Smooth muscle cell (in vitro differentiated cells): ENCODE data around the gene PHYH. TPM values are rescaled to one million over a fixed set of nuclear protein-coding genes. Genes with fewer than 3 reads are reported as not detected.
"Not testable (repeated sequence)": the region's sequence is repeated elsewhere in the genome, so short reads cannot be mapped to it uniquely, and the experiment has no call there.

Experiments used
- DNase-seq: peaks from one replicate; lab custom pipeline; 2025; ENCODE audit not compliant: unreplicated experiment; lab: John Stamatoyannopoulos, UW
- H2AFZ ChIP-seq: fragments of 200-600 bp; sonication (generic); 2 replicates; pipeline ENCODE4 v1.6.0; 2016; ENCODE audit warnings: antibody characterized with exemption, low read depth, mild to moderate bottlenecking
- H3F3A ChIP-seq: fragments of 200-600 bp; sonication (generic); 2 replicates; pipeline ENCODE4 v1.6.0; 2017; ENCODE audit warnings: antibody characterized with exemption, low read depth
- H3K27ac ChIP-seq: fragments of 200-600 bp; sonication (generic); 2 replicates; pipeline ENCODE4 v1.5.1; 2016; ENCODE audit warnings: low read depth, mild to moderate bottlenecking
- H3K27me3 ChIP-seq: fragments of 200-600 bp; sonication (generic); 2 replicates; pipeline ENCODE4 v1.6.1; 2016; ENCODE audit warnings: low read depth, mild to moderate bottlenecking
- H3K36me3 ChIP-seq: fragments of 200-600 bp; sonication (generic); 2 replicates; pipeline ENCODE4 v1.5.1; 2016; ENCODE audit warnings: low read depth
- H3K4me1 ChIP-seq: fragments of 200-600 bp; sonication (generic); 2 replicates; pipeline ENCODE4 v1.5.1; 2016; ENCODE audit warnings: low read depth
- H3K4me2 ChIP-seq: fragments of 200-600 bp; sonication (generic); 2 replicates; pipeline ENCODE4 v1.6.0; 2016; ENCODE audit warnings: mild to moderate bottlenecking
- H3K4me3 ChIP-seq: fragments of 200-600 bp; sonication (generic); 2 replicates; pipeline ENCODE4 v1.5.1; 2016; ENCODE audit warnings: mild to moderate bottlenecking
- H3K79me2 ChIP-seq: fragments of 200-600 bp; sonication (generic); 2 replicates; pipeline ENCODE4 v1.6.0; 2016; ENCODE audit warnings: low read depth, mild to moderate bottlenecking
- H3K9ac ChIP-seq: fragments of 200-600 bp; sonication (generic); 2 replicates; pipeline ENCODE4 v1.6.0; 2016; ENCODE audit warnings: low read depth
- H3K9me3 ChIP-seq: fragments of 200-600 bp; sonication (generic); replicated peaks from 2 replicates; pipeline ENCODE4 v1.5.1; 2016; ENCODE audit warnings: low read depth
- H4K20me1 ChIP-seq: fragments of 200-600 bp; sonication (generic); 2 replicates; pipeline ENCODE4 v1.6.0; 2016; ENCODE audit warnings: low read depth
- WGBS: methylation state at CpG from one replicate; pipeline ENCODE4 v1.1.7; 2016; ENCODE audit warnings: low lambda C conversion rate; 5-methylcytosine and 5-hydroxymethylcytosine counted together
- polyA plus RNA-seq: library from polyadenylated mRNA; unstranded; fragments of >200 nt; fragmentation: Nextera tagmentation; extraction: Ambion mirVana; gene quantifications from 2 replicates; pipeline ENCODE4 v1.2.1, GENCODE V29; 2016
- total RNA-seq: library from RNA; depleted of rRNA; stranded (reverse); fragments of >200 nt; gene quantifications from 2 replicates; pipeline ENCODE4 v1.2.3, GENCODE V29; 2014
- TF ChIP-seq, protein P1 (sequence below): fragments of 200-600 bp; sonication (generic); IDR thresholded peaks from 2 replicates; pipeline ENCODE4 v1.5.1; 2017; ENCODE audit warnings: borderline replicate concordance, mild to moderate bottlenecking, antibody characterized with exemption; ENCODE audit not compliant: insufficient read depth, poor library complexity, severe bottlenecking

Gene PHYH
- total and polyA plus RNA-seq, 2 experiments from 2014 or later = 14.4 to 27.5 TPM

DNA sequence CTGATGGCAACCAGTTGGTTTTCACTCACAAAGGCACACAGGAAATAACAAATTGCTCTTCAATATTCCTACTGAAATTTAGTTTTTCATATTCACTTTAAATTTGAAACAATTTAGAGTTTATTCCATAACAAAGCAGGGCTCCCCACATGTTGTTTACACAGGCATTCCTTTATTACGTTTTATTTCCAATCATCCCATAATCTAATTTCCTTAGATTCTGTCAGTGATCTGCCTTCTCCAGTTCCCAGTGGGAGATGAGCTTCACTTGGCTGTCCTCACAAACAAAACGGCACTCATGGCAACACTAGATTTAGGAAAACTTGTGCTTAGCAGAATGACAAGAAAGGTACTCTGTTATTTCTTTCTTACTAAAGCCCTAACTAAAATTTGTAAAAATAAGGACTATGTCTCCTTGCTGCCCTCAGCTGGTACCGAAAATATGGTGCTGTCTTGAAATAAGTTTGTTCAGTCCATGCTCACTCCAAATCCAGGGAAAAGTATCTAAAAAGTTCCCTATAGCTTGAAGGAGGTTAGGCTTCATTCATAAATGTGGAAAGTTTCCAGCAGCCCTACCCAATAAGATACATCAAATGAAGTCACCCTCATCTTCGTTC is 23.0 kb downstream of the PHYH start:
- DNase-seq = no peak
- Histone ChIP-seq H4K20me1 (no peaks in the 10 kb centered on the region), H3K4me2 (no peak overlapping the region), H3F3A (no peaks in the 10 kb centered on the region), H3K79me2 (no peaks in the 10 kb centered on the region), H3K9ac (no peak overlapping the region), H3K36me3 (peaks cover 6% of the 10 kb centered on the region), H3K27me3 (no peaks in the 10 kb centered on the region), H3K4me3 (no peak overlapping the region), H3K9me3 (no peaks in the 10 kb centered on the region), H3K27ac (no peak overlapping the region), H2AFZ (no peak overlapping the region), H3K4me1 (no peaks in the 10 kb centered on the region)
- 92% methylated on average over 4 of the region's 4 CpGs for WGBS
- TF ChIP-seq, protein P1, sequence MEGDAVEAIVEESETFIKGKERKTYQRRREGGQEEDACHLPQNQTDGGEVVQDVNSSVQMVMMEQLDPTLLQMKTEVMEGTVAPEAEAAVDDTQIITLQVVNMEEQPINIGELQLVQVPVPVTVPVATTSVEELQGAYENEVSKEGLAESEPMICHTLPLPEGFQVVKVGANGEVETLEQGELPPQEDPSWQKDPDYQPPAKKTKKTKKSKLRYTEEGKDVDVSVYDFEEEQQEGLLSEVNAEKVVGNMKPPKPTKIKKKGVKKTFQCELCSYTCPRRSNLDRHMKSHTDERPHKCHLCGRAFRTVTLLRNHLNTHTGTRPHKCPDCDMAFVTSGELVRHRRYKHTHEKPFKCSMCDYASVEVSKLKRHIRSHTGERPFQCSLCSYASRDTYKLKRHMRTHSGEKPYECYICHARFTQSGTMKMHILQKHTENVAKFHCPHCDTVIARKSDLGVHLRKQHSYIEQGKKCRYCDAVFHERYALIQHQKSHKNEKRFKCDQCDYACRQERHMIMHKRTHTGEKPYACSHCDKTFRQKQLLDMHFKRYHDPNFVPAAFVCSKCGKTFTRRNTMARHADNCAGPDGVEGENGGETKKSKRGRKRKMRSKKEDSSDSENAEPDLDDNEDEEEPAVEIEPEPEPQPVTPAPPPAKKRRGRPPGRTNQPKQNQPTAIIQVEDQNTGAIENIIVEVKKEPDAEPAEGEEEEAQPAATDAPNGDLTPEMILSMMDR = peak; percentile 10

GRCh38 chr10:13276146-13276545 is 23.7 kb downstream of the PHYH start:
- H3K9me3 ChIP-seq, H2AFZ ChIP-seq, H3K27me3 ChIP-seq, H3K27ac ChIP-seq, H3K4me3 ChIP-seq, H3K9ac ChIP-seq, DNase-seq, H3K79me2 ChIP-seq, H3F3A ChIP-seq, H3K4me1 ChIP-seq, H3K36me3 ChIP-seq, H4K20me1 ChIP-seq, H3K4me2 ChIP-seq: not testable (repeated sequence)
- WGBS = 97% methylated on average over 11 of the region's 11 CpGs

GRCh38 chr10:13272164-13272571 is 27.7 kb downstream of the PHYH start:
- Histone ChIP-seq H3K4me2 (peak overlapping the region; percentile 57), H3K27me3 (no peaks in the 10 kb centered on the region), H3K9ac (no peak overlapping the region), H3K27ac (no peak overlapping the region), H4K20me1 (no peaks in the 10 kb centered on the region), H3K79me2 (no peaks in the 10 kb centered on the region), H2AFZ (peak overlapping the region; percentile 27), H3K36me3 (no peaks in the 10 kb centered on the region), H3F3A (no peaks in the 10 kb centered on the region), H3K9me3 (no peaks in the 10 kb centered on the region), H3K4me1 (no peaks in the 10 kb centered on the region), H3K4me3 (no peak overlapping the region)
- DNase-seq = peak; percentile 20
- WGBS = 38% methylated on average over 12 of the region's 12 CpGs
- TF ChIP-seq, protein P1 = no peak

GRCh38 chr10:13271552-13272163 is 28.2 kb downstream of the PHYH start:
- Histone ChIP-seq H3K27ac (no peak overlapping the region), H3K27me3 (no peaks in the 10 kb centered on the region), H3K79me2 (no peaks in the 10 kb centered on the region), H3K4me3 (no peak overlapping the region), H3K4me1 (no peaks in the 10 kb centered on the region), H3K4me2 (peak overlapping the region; percentile 57), H3K36me3 (no peaks in the 10 kb centered on the region), H4K20me1 (no peaks in the 10 kb centered on the region), H3K9me3 (no peaks in the 10 kb centered on the region), H3K9ac (no peak overlapping the region), H3F3A (no peaks in the 10 kb centered on the region), H2AFZ (peak overlapping the region; percentile 27)
- TF ChIP-seq, protein P1 = peak; percentile 33
- DNase-seq = peak; percentile 5
- 20% methylated on average over 13 of the region's 14 CpGs for WGBS
